AML-193 (cell line): ENCODE measurements around the gene ADAMTS2.

Experiments
- DNase-seq, 2 experiments: peaks; one replicate each; lab custom pipeline; 2025; lab: John Stamatoyannopoulos, UW

Gene ADAMTS2

DNA sequence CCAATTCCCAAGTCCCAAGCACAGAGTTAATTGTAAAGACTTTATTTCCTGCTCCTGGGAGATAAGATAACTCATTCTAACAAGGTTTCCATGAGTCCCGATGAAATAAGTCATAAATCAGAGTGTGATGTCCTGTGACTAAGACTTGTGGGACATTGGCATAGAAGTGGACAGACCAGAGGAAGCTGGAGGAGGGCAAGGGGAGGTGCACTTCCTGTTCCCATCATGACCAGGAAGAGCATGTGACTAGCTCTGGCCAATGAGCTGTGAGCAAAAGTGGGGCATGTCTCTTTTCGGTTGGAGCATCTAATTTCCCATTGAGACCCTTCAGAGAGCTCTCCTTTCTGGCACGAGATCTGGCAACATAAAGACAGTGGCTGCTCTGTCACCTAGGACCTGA lies 184.7 kb downstream of the ADAMTS2 start:
- no peak for DNase-seq

DNA sequence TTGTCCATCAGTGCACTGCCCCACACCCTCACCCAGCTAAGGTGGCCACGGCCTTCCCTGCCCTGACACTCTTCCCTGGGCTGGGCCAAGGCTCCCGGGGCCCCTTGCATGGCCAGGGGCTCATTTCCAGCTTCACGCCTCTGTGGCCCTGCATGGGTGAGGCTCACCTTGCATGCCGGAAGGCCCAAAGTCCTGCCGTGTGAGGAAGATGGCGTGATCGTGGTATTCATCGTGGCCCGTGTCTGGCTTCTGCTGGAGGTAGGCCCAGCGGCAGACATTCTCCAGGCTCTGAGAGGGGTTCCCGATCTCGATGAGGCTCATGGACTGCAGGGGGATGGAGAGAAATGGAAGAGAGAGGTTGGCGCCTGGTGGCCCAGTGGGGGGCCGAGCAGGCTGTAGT lies 186.7 kb downstream of the ADAMTS2 start:
- no peak for DNase-seq

DNA sequence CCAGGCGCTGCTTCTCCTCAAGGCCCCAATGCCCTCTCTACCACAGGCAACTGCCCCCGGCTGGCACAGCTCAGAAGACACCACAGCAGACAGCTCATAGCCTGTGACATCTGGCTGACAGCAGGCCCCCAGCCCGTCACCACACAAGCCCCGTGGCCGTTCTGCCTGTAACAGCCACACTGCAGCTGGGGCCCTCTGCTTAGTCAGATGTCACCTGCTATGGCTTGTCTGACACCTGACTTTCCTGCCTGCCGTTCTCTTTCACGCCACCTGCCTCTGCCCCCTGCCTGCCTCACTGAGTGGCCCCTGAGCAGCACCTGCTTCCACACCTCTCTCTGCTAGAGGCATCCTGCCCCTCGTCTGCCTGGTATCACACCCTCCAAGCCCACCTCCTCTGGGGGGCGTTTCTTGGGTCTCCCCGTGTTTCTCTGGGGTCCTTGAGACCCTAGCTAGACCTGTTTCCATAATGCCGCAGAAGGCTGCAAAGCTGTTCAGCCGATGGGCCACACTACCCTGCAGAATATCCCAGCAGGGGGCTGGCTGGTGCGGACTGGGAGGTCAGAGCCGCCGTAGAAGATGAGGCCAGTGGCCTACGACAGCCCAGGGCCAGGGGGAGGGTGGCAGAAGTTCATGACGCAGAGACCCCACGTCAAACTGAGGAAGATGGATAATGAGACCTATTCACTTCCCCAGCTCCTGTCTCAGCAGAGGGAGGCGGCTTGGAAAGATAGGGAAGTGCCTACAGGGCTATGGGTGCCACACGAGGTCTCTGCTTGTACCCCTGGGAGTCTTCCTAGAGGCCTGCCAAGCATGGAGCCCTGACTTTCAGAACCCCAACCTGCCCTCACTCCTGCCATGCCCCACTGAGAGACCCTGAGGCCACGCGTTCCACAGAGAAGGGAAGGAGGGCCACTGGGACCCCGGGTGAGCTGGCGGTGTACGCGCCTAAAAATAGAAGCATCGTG lies 190.0 kb downstream of the ADAMTS2 start:
- DNase-seq: no peak

DNA sequence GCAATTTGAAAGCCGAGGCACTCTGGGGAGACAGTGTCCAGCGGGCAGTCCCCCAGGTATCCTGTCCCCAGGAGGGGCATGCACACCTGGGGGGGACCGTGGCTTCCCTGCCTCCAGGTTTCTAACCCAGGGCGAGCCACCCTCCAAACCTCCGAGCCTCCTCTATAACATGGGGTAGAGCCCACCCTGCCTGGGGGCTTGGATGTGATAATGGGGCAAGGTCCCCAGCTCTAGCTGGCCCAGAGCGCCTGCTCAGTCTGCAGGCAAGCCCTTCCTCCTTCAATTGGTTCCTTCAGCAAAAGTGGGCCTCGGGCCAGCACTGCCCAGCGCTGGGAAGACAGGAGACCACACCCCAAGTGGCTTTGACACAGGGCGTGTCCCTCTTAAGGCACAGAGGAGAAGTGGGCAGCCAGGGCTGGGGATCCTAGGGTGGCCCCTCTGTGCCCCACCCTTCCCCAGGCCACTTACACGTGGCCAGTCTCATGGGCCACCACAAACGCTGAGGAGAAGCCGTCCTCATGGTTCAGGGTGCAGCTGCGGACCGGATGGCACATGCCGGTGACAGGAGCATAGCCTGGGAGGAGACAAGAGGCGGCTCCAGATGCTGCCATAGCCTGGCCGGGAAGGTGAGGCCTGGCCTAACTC lies 190.8 kb downstream of the ADAMTS2 start:
- DNase-seq: no peak

DNA sequence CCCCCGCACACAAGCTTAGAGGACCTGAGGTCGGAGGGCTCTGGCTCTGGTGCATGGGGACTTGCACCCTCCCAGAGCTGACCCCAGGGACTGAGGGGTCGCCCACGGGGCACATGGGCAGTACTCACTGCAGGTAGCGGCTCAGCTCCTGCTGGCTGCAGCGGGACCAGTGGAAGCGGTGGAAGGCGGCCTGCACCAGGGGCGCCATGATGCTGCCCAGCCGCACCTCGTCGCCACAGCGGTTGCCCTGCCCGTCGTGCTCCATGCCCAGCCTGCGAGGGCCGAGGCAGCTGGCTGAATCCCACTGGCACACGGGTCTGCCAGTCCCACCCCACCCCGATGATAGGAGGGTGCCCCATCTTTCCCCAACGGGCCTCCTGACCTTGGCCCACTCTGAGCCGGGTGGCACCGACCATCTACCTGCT lies 191.3 kb downstream of the ADAMTS2 start:
- DNase-seq: no peak

DNA sequence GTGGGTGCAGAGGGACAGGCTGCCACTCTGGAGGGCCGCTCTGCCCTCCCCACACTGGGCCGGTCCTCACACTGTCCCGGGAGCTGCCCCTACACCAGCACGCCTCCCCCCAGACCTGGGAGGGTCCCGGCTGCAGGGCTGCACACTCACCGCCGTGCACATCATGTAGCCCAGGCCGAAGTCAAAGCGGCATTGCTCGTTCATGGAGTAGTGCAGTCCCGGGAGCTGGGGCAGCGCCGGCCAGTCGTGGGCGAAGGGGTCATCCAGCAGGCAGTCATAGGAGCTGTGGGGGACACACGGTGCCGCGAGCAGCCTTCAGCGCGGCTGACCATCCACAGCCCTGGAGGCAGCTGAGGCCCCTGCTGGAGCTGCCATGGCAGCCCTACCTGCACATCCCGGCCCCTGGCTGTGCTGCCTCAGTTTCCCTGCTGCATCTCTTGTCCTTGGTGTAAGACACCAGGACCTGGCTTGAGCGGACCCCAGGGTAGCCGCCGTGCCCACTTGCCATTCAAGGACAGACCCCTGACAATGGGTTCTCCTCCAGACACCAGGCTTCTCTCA lies 191.8 kb downstream of the ADAMTS2 start:
- no peak for DNase-seq

DNA sequence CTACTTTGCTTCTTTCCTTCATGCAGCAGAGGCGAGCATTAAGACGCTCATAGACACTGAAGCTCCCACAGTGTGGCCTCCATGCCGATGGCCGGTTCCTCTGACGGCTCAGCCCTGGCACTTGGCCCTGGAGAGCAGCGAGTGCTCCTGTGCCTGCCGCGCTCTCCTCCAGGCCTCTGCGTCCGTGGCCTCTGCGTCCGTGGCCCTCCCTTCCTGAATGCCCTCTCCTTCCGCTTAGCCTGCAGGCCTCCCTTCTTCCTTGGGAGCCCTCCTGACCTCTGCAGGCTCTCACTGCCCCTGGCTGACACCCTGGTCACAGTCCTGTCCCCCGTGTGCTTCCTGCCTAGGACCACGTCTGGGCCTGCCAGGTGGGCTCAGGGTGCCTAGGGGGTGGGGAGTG lies 192.3 kb downstream of the ADAMTS2 start:
- no peak for DNase-seq

DNA sequence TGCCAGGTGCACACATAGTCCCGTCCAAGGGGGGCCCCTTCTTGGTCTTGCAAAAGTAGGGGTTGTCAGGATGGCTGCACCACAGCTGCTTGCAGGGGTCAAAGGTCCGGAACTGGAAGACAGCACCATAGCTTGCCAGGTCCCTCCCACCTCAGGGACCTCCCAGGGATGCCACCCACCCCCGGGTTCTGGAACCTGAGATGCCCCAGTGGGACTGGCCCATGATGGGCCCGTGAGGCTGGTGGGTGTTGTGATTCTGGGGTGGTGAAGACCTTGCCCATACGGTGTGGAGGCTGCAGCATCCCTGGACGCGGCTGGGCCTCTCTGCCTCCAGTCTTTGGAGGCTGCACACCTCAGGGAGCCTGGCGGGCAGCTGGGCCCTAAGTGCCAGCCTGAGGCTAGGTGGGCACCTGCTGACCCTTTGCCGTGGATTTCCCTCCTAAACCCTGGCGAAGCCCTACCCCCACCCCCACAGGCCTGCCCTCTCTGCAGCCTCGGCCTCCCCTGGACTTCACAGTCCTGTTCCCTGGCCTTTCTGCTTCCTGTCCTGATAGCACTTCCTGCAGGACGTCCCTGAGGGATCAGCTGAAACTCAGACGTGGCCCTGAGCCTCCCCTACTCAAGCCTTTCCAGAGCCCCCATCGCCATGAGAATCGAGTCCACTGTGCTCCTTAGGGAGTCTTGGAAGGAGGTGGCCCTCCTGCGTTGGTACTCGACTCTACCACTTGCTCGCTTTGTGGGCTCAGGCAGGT lies 192.9 kb downstream of the ADAMTS2 start:
- DNase-seq: no peak

DNA sequence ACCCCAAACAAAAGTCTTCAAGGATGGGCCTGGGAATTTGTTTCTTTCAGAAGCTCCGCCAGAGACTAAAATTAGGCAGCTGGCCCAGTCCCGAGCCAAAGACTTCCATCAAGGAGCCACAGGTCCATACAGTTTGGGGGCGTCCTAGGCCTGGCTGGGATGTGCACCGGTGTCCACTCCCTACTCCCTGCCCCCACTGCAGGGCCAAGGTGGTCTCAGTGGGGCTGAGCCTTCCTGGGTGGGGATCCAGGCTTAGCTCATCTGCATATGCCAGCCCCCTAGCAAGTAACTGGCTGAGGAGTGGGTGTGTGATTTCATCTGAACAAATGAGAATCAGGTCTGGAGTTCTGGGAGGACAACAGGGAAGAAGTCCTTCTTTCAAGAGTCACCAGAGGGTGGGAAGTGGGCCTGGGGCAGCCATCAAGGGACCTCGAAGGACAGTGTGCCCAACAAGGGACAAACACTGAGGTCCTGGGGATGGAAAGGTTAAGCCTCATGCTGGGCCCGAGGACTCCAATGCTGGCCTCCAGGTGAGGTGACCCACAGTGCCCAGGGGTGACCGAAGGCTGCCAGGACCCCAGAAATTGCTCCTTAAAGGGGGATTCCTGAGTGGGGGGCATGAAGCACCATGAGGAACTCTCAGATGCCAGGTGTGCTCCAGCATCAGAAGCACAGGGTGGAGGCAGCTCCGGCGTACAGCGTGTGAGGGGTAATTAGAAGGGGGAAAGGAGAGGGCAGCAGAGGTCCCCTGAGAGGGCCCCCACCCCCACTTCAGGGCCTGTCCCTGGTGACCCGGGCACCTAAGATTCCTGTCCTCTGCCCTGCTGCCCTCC lies 193.8 kb downstream of the ADAMTS2 start:
- DNase-seq: no peak

DNA sequence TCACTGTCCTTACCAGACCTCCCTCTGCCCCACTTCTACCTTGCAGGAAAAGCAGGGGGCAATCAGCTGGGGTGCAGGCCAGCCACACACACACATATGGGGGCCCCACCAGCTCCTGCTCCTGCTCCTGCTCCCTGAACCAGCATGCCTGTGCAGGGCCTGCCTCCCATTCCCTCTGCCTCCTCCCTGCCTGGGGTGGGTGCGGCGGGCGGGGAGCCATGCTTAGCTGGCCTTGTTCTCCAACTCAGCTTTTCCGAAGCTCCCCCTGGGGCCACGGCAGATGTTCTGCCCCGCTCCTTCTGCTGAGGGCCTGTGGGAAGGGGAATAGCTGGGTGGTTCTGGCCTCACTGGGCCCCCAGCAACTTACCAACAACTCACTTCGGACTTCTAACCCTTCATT lies 195.2 kb downstream of the ADAMTS2 start:
- DNase-seq: no peak

DNA sequence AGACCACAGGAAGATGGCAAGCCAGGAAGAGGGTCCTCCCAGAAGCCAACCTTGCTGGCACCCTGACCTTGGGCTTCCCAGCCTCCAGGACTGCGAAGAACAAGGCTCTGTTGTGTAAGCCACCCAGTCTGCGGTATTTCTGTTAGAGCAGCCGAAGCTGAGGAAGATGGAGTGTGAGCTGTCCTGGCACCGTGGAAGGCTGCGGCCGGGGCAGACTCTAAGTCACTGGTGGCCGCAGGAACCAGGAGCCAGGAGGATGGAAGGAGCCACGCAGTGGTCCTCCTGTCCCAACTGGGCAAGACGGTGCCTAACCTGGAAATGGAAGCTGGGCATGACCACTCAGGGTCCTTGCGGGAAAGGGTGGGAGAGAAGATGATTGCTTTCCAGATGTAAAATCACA lies 196.0 kb downstream of the ADAMTS2 start:
- DNase-seq: no peak

DNA sequence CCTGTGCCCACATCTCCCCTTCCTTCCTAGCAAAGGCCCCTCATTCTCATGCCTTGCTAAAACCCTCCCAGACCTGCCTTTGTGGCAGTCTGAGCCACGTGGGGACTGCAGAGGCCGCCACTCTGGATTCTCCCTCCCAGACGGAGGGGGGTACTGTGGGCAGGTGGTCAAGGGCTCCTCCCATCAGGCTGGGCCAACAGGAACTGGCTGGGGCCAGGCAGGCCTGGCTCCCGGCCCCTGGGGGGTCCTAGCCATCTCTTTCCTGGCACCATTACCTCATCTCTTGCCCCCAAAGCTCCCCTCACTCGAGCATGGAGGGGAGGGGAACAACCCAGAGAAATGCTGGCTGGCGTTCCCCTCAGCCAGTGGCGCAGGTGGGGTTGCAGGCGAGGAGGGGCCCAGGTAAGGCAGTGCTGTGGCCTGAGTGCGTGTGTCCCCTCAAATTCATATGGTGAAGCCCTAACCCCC lies 196.5 kb downstream of the ADAMTS2 start:
- DNase-seq: no peak

DNA sequence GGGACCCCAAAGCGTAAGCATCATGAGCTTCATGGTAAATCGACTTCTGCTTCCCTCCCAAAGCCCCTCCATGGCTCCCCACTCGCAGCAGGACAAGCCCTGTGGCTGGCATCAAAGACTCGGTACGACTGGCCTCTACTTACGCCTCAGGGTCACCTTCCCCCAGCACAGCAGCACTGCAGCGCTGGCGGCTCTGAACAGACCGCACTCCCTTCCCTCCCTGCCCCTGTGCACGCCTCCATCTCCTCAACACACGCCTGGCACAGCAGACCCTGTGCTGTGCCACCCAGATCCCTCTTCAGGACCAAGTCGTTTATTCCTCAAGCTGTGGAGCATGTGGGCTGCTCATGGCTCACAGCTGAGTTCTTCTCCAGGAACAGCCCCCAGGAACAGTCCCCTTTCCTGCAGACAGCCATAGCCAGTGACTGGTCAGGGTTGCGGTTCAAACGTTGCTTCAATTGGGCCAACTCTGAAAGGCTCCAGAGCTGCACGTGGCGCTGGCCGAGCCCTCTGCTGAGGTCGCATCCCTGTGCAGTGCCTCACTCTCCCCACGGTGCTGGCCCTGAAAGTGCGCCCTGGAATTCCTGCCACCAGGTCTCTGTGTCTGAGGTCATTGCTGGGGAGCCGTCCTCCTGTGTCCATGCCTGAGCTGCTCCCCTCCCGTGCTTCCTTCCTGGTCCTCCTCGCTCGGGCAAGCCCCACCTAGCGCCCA lies 197.1 kb downstream of the ADAMTS2 start:
- no peak for DNase-seq

DNA sequence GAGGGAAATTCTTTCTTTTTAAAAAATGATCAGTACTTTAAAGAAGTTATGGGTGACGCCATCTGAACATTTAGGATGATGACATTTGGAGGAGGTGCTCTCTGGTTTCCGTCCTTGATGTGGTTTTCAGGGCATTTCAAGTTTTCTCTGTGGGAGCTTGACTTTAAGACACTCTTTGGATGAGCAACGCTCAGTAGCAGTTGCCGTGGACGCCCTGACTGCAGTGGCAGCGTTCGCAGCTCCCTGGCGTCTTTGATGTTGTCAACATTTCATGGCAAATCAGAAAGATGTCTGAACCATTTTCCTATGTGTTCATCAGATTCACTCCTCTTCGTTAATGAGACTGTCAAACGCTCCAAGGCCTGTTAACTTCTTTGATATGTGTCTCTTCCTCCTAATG lies 199.0 kb downstream of the ADAMTS2 start:
- DNase-seq: no peak

DNA sequence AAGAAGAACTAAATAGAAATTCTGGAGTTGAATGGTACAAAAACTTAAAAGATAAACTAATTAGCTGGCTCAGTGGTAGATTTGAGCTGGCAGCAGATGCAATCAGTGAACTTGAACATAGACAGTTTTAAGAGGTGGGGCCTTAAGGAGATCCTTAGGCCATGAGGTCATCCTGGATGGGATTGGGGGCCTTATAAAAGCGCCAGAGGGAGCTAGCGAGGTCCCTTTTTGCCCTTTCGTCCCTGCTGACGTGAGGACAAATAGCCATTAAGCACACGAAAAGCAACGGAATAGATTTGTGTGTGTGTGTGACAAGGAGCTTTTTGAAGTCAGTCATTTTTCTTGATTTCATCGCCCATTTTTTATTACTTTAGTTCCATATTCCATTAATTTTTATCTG lies 201.8 kb downstream of the ADAMTS2 start:
- DNase-seq: no peak

DNA sequence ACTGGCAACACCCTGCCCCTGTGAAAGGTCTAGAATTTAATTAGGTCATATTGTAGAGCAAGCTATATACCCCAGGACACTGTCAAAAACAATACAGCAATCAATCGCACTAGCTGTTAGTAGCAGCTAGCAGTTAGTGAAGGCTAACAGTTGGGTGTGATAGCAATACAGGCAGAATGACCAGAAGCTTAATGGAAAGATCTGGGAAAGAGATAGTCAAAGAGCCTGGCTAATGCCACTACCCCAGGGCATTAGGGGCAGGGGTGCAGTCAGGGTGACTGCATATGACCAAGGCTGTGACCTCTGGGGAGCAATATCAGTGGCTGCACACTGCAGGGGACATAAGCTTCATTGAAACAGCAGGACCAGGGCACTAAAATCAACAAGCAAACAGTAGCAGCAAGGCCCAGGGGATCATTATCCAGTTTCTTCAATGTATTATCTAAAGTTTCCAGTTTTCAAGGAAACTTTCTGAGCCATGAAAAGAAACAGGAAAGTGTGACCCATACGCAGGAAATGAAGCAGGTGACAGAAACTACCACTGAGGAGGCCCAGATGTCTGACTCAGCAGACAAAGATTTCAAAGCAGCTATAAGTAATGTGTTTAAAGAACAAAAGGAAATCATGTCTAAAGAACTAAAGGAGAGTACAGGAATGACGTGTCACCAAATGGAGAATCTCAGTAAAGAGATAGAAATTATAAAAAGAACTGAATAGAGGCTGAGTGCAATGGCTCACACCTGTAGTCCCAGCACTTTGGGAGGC lies 202.6 kb downstream of the ADAMTS2 start:
- DNase-seq: no peak

DNA sequence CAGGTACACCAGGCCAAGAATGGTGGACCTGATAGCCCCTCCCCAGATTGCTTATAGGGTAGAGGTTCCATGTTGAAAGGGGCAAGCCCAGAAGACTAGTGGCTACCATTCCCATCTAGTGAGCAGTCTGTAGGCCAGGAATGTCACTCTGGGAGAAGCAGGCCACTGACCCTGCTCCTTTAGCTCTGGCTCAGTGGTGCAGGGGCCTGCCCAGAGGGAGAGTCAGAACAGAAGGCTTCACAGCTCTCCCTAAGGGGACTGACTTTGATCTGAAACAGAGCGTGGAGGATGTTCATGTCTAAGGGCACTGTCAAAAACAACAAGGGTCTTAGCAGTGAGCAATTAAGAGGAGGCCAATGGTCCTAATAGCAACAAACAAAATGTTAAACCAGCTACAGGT lies 203.4 kb downstream of the ADAMTS2 start:
- no peak for DNase-seq

DNA sequence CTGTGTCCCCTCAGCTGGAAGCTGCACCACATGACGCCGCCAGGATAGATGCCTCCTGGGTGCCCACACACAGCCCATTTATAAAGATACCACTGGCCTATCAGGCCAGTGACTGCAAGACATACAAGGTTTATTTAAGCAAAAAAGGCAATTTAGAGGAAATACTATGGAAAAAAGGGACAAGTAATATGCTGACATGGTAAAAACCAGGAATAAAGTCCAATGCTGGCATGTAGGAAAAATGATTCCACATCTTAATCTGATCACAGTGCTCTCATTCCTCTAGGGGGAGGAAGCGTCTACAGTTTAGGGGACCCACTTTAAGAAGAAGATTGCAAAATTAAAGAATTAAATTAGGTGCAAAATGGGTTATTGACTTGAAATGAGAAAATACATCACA lies 205.0 kb downstream of the ADAMTS2 start:
- no peak for DNase-seq

DNA sequence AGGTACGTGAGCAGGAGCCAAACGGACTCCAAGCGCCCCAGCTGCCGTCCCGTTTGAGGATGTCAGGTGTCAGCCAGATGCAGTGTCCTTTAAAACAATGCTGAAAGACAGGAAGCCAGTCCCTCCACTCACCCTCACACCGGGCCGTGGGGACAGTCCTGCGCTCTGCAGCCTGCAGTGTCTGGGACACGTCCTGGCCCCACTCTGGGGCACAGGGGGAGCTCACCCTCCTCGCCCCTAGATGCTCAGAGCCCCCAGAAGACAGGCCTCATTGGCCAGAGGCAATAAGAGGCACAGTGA lies 205.4 kb downstream of the ADAMTS2 start:
- DNase-seq: no peak
